ENCODE data around the gene MGAT5B.

The MGAT5B gene

GRCh38 chr17:76947771-76948170 lies 79.6 kb downstream of the MGAT5B start:
- TF ChIP-seq CTCF (IDR thresholded peaks at IDR 0.05; ENCODE audit: low read depth, low read length): no peak

GRCh38 chr17:76948301-76948700 lies 80.1 kb downstream of the MGAT5B start:
- H3K4me3 ChIP-seq (ENCODE audit: low read depth, low read length): no peak overlapping the region
- no peak for TF ChIP-seq CTCF (IDR thresholded peaks at IDR 0.05; ENCODE audit: low read depth, low read length)

More at GRCh38 chr17:76947771-76948170, 79.6 kb downstream of the MGAT5B start:
- no peak overlapping the region for H3K4me3 ChIP-seq (ENCODE audit: low read depth, low read length)

GRCh38 chr17:76948726-76949342 lies 80.6 kb downstream of the MGAT5B start:
- TF ChIP-seq CTCF (IDR thresholded peaks at IDR 0.05; ENCODE audit: low read depth, low read length): no peak
- H3K4me3 ChIP-seq (ENCODE audit: low read depth, low read length): no peak overlapping the region

- TF ChIP-seq CTCF (IDR thresholded peaks at IDR 0.05; ENCODE audit: low read depth, low read length): no peak
These were observed 81.9 kb downstream of the MGAT5B start for GRCh38 chr17:76949913-76950695.

GRCh38 chr17:76951375-76951905 lies 83.2 kb downstream of the MGAT5B start:
- TF ChIP-seq CTCF (IDR thresholded peaks at IDR 0.05; ENCODE audit: low read depth, low read length): no peak
- no peak overlapping the region for H3K4me3 ChIP-seq (ENCODE audit: low read depth, low read length)

More at GRCh38 chr17:76949913-76950695, 81.9 kb downstream of the MGAT5B start:
- no peak overlapping the region for H3K4me3 ChIP-seq (ENCODE audit: low read depth, low read length)

- H3K4me3 ChIP-seq (ENCODE audit: low read depth, low read length): no peak overlapping the region
- no peak for TF ChIP-seq CTCF (IDR thresholded peaks at IDR 0.05; ENCODE audit: low read depth, low read length)
These were observed 84.2 kb downstream of the MGAT5B start for GRCh38 chr17:76952402-76952801.

GRCh38 chr17:76953066-76953465 lies 84.9 kb downstream of the MGAT5B start:
- no peak for TF ChIP-seq CTCF (IDR thresholded peaks at IDR 0.05; ENCODE audit: low read depth, low read length)

More at GRCh38 chr17:76953066-76953465, 84.9 kb downstream of the MGAT5B start:
- H3K4me3 ChIP-seq (ENCODE audit: low read depth, low read length): no peak overlapping the region
